SU-DHL-6 (cell line): ENCODE data around the gene MYOZ3.

ENCODE experiments used
- H2AFZ ChIP-seq: fragments of 200-600 bp; sonication (generic); 2 replicates; pipeline ENCODE4 v1.6.1; 2014; ENCODE audit warnings: low read depth, mild to moderate bottlenecking, moderate library complexity, mixed read lengths, antibody characterized with exemption, low read length; ENCODE audit not compliant: severe bottlenecking
- H3F3A ChIP-seq: fragments of 200-600 bp; shearing (Covaris generic); 2 replicates; pipeline ENCODE4 v1.6.0; 2016; ENCODE audit warnings: antibody characterized with exemption, mild to moderate bottlenecking; ENCODE audit not compliant: insufficient read depth
- H3K27ac ChIP-seq: fragments of 200-600 bp; sonication (generic); 2 replicates; pipeline ENCODE4 v1.5.1; 2016; ENCODE audit warnings: low read depth, mild to moderate bottlenecking, low read length, moderate library complexity, mixed read lengths
- H3K27me3 ChIP-seq: fragments of 200-600 bp; sonication (generic), shearing (Covaris generic); 2 replicates; pipeline ENCODE4 v1.6.0; 2014; ENCODE audit warnings: mild to moderate bottlenecking, low read length
- H3K36me3 ChIP-seq: fragments of 200-600 bp; sonication (generic); 2 replicates; pipeline ENCODE4 v1.6.1; 2014; ENCODE audit warnings: mild to moderate bottlenecking, low read length, mixed read lengths
- H3K4me2 ChIP-seq: fragments of 300-600, 200-600 bp; shearing (Covaris generic), sonication (generic); 2 replicates; pipeline ENCODE4 v1.6.0; 2014; ENCODE audit warnings: low read length, low read depth, mild to moderate bottlenecking; ENCODE audit not compliant: poor library complexity, severe bottlenecking
- H3K4me3 ChIP-seq: fragments of 200-600 bp; sonication (generic); 2 replicates; pipeline ENCODE4 v1.5.1; 2014; ENCODE audit warnings: antibody characterized with exemption, low read length, mild to moderate bottlenecking, mixed read lengths; ENCODE audit not compliant: insufficient read depth, poor library complexity, severe bottlenecking
- H3K79me2 ChIP-seq: fragments of 200-600 bp; sonication (generic); 2 replicates; pipeline ENCODE4 v1.6.1; 2014; ENCODE audit warnings: mild to moderate bottlenecking, low read length, moderate library complexity; ENCODE audit not compliant: insufficient read depth
- H3K9ac ChIP-seq: fragments of 200-600 bp; sonication (generic); 2 replicates; pipeline ENCODE4 v1.7.0; 2014; ENCODE audit warnings: mild to moderate bottlenecking, low read length
- H3K9me2 ChIP-seq: fragments of 200-600 bp; sonication (generic); replicated peaks from 2 replicates; pipeline ENCODE4 v1.6.1; 2014; ENCODE audit warnings: low read length; ENCODE audit not compliant: insufficient read depth
- H3K9me3 ChIP-seq: fragments of 200-600 bp; sonication (generic); 2 replicates; pipeline ENCODE4 v1.6.1; 2014; ENCODE audit warnings: low read length, mixed read lengths; ENCODE audit not compliant: insufficient read depth
- H4K20me1 ChIP-seq: fragments of 200-600 bp; sonication (generic); 2 replicates; pipeline ENCODE4 v1.6.1; 2014; ENCODE audit warnings: low read depth, mild to moderate bottlenecking, antibody characterized with exemption, low read length, moderate library complexity, mixed read lengths
- EZH2phosphoT487 ChIP-seq: fragments of 200-600 bp; sonication (generic), shearing (Covaris generic); conservative IDR thresholded peaks from 2 replicates; pipeline ENCODE4 v1.6.1; 2018; ENCODE audit warnings: mild to moderate bottlenecking, antibody characterized with exemption, low read length, moderate library complexity, mixed read lengths
- TF ChIP-seq, protein P1 (sequence below): fragments of 200-600 bp; sonication (generic); IDR thresholded peaks from one replicate; pipeline ENCODE4 v1.5.1; 2017; ENCODE audit warnings: antibody characterized with exemption, mild to moderate bottlenecking, low read length, moderate library complexity; ENCODE audit not compliant: insufficient read depth, poor library complexity, severe bottlenecking

Gene MYOZ3

DNA sequence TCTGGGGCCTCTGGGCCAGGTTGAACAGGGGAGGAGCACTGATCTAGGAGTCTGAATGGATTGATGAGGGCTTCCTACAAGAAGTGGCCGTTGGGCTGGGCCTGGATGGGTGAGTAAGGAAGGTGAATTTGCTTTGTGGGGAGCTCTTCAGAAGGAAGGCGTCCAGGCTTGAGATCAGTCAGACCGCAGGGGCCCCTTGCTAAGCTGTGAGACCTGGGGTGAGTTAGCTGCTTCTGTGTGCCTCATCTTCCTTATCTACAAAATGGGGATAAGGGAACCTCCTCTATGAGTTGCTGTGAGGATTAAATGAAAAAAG, 21.7 kb upstream of the MYOZ3 start:
- no peaks in the 10 kb centered on the region for H3K27me3 ChIP-seq
- H3F3A ChIP-seq: no peaks in the 10 kb centered on the region
- no peaks in the 10 kb centered on the region for H3K36me3 ChIP-seq
- no peak overlapping the region for H3K4me3 ChIP-seq
- no peaks in the 10 kb centered on the region for H3K9me3 ChIP-seq
- no peak overlapping the region for H2AFZ ChIP-seq
- H3K9me2 ChIP-seq: no peaks in the 10 kb centered on the region
- H3K9ac ChIP-seq: no peak overlapping the region
- no peaks in the 10 kb centered on the region for H3K79me2 ChIP-seq
- H4K20me1 ChIP-seq: no peaks in the 10 kb centered on the region
- TF ChIP-seq, protein P1, sequence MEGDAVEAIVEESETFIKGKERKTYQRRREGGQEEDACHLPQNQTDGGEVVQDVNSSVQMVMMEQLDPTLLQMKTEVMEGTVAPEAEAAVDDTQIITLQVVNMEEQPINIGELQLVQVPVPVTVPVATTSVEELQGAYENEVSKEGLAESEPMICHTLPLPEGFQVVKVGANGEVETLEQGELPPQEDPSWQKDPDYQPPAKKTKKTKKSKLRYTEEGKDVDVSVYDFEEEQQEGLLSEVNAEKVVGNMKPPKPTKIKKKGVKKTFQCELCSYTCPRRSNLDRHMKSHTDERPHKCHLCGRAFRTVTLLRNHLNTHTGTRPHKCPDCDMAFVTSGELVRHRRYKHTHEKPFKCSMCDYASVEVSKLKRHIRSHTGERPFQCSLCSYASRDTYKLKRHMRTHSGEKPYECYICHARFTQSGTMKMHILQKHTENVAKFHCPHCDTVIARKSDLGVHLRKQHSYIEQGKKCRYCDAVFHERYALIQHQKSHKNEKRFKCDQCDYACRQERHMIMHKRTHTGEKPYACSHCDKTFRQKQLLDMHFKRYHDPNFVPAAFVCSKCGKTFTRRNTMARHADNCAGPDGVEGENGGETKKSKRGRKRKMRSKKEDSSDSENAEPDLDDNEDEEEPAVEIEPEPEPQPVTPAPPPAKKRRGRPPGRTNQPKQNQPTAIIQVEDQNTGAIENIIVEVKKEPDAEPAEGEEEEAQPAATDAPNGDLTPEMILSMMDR: no peak
- no peak for TF ChIP-seq EZH2phosphoT487
- H3K27ac ChIP-seq: no peak overlapping the region
- no peak overlapping the region for H3K4me2 ChIP-seq

- no peaks in the 10 kb centered on the region for H3K27me3 ChIP-seq
- H2AFZ ChIP-seq: no peak overlapping the region
- no peak overlapping the region for H3K9ac ChIP-seq
- no peaks in the 10 kb centered on the region for H3F3A ChIP-seq
- H3K36me3 ChIP-seq: no peaks in the 10 kb centered on the region
- no peak overlapping the region for H3K27ac ChIP-seq
- H4K20me1 ChIP-seq: no peaks in the 10 kb centered on the region
- no peak overlapping the region for H3K4me3 ChIP-seq
- no peaks in the 10 kb centered on the region for H3K79me2 ChIP-seq
- TF ChIP-seq, protein P1: no peak
- no peak for TF ChIP-seq EZH2phosphoT487
- H3K4me2 ChIP-seq: no peak overlapping the region
- no peaks in the 10 kb centered on the region for H3K9me2 ChIP-seq
- no peaks in the 10 kb centered on the region for H3K9me3 ChIP-seq
Measured at GRCh38 chr5:150639751-150640150, 21.3 kb upstream of the MYOZ3 start.

DNA sequence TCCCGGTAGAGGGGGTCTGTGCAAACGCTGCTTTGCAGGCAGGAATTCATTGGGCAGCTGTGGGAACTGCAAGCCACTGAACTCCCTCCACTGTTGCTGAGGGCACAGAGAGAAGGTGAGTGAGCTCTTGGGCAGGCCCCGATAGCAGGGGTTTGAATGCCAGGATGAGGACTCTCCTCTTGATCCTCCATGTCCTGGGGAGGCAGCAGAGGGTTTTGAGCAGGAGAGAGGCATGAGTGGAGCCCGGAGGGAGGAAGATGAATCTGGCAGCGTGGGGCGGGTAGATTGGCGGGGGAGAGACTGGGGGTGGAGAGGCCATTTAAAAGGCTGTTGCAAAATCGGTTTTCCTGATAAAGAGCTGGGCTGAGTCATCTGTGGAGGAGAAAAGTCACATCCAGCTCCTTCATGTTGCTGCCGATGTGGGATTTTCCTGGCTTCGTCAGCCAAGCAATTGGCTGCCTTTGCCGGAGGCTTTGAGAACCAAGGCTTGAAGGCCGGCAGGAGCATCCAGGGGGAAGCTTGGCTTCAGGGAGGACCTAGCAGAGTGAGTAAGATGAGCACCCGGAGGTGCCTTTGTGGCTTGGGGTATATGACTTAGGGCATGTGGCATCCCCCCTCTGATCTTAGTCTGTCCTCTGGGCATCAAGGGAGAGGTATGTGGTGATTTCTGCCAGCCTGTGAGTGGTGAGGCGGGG, 20.6 kb upstream of the MYOZ3 start, which contains the start of gene SYNPO:
Gene SYNPO (plus strand): TSS at position 350 of the 695 bp plus-strand sequence. CDS start 7,616 bp downstream, outside the sequence.
- Histone ChIP-seq H3K9ac (no peak within 1 kb of the TSS), H3K4me2 (no peak within 1 kb of the TSS), H3K9me2 (no peaks in the 10 kb centered on the region), H3F3A (no peaks in the 10 kb centered on the region), H2AFZ (no peak within 1 kb of the TSS), H3K79me2 (no peaks in the 10 kb centered on the region), H4K20me1 (no peaks in the 10 kb centered on the region), H3K9me3 (no peaks in the 10 kb centered on the region), H3K27ac (no peak within 1 kb of the TSS), H3K4me3 (no peak within 1 kb of the TSS), H3K27me3 (no peaks in the 10 kb centered on the region), H3K36me3 (no peaks in the 10 kb centered on the region)
- TF ChIP-seq, protein P1: no peak
- TF ChIP-seq EZH2phosphoT487: no peak
